Heart left ventricle (tissue), 13 donors: ENCODE data around the gene AP1S2.

Experiments used
- CTCF ChIP-seq, 12 donors: fragments of 200-600 bp; sonication (generic) in 4 of 12; IDR thresholded peaks; one replicate each; pipeline versions ENCODE4 v1.5.0 to v1.8.0; 2018 to 2022; ENCODE audit warnings: antibody characterized with exemption in 12 of 12, mild to moderate bottlenecking in 5 of 12
- POLR2A ChIP-seq, 2 donors: fragments of 450-650 bp; IDR thresholded peaks; one replicate each; pipeline ENCODE4 v1.6.1; 2017; ENCODE audit warnings: antibody characterized with exemption in 2 of 2, mild to moderate bottlenecking in 2 of 2, moderate library complexity in 2 of 2
- donor health status: ischemic (EF 13 %, LVEDD 7.1; RV severe dilation, severe dysfunction).
- donor health status: DM: no; HTN: yes; CAD: no.
- donor health status: DM: no; HTN: no; CAD: no.
- donor health status: ischemic (EF 25% LVEDD 6.9; RV normal size, moderate dysfunction).
- donor health status: ischemic (EF 25% LVEDD 5.7; RV mildly dilated, moderate dysfunction).
- donor health status: ischemic (EF 35%, LVEDD 5.7; RV mildly dilated, moderate dysfunction).
- donor health status: nonischemic (EF 11% LVEDD 7.7; RV severe dilation, severe dysfunction).
- donor health status: DM: yes; HTN: yes; CAD: no.
- donor health status: PGD.
- donor health status: ischemic (EF 29% LVEDD 5.4; RV normal size, mild dysfunction).
- donor health status: nonischemic (EF 23%, LVEDD 6.1; RV moderate dilation, normal function).

GRCh38 chrX:15790769-15791290, 63.8 kb downstream of the AP1S2 start:
- TF ChIP-seq CTCF (IDR thresholded peaks at IDR 0.05) (no peak), POLR2A (IDR thresholded peaks at IDR 0.05) (no peak)
